ENCODE results near the gene TMEM263.

Gene TMEM263

GRCh38 chr12:107011519-107011918, 55.8 kb downstream of the TMEM263 start:
- no peak overlapping the region for H3K27ac ChIP-seq (ENCODE audit: low read depth, low read length)
- no peaks in the 10 kb centered on the region for H3K27me3 ChIP-seq (ENCODE audit: insufficient read depth, low read length)
- no peak overlapping the region for H3K4me3 ChIP-seq (ENCODE audit: low read depth, low read length)
- H3K79me2 ChIP-seq (ENCODE audit: control insufficient read depth, insufficient read depth, low read length, unreplicated experiment): no peaks in the 10 kb centered on the region
- H2AFZ ChIP-seq (ENCODE audit: low read length, unreplicated experiment): no peak overlapping the region
- no peaks in the 10 kb centered on the region for H3K4me1 ChIP-seq (ENCODE audit: control insufficient read depth, insufficient read depth, low read length, unreplicated experiment)
- no peaks in the 10 kb centered on the region for H3K36me3 ChIP-seq (ENCODE audit: insufficient read depth, low read length)

DNA sequence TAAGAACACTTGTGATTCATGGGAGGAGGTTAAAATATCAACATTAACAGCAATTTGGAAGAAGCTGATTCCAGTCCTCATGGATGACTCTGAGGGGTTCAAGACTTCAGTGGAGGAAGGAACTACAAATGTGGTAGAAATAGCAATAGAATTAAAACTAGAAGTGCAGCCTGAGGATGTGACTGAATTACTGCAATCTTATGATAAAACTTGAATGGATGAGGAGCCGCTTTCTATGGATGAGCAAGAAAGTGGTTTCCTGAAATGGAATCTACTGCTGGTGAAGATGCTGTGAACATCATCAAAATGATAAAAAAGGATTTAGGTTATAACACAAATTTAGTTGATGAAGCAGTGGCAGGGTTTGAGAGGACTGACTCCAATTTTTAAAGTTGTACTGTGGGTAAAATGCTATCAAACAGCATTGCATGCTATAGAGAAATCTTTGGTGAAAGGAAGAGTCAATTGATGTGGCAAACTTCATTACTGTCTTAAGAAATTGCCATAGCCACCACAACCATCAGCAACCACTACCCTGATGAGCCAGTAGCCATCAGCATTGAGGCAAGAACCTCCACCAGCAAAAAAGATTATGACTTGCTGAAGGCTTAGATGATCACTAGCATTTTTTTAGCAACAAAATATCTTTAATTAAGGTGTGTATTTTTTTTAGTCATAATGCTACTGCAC, 57.2 kb downstream of the TMEM263 start:
- Histone ChIP-seq H3K27me3 (ENCODE audit: insufficient read depth, low read length) (no peaks in the 10 kb centered on the region), H2AFZ (ENCODE audit: low read length, unreplicated experiment) (no peak overlapping the region), H3K4me3 (ENCODE audit: low read depth, low read length) (no peak overlapping the region), H3K4me1 (ENCODE audit: control insufficient read depth, insufficient read depth, low read length, unreplicated experiment) (no peaks in the 10 kb centered on the region), H3K36me3 (ENCODE audit: insufficient read depth, low read length) (no peaks in the 10 kb centered on the region), H3K27ac (ENCODE audit: low read depth, low read length) (no peak overlapping the region), H3K79me2 (ENCODE audit: control insufficient read depth, insufficient read depth, low read length, unreplicated experiment) (no peaks in the 10 kb centered on the region)

GRCh38 chr12:107014055-107014454, 58.3 kb downstream of the TMEM263 start:
- H3K36me3 ChIP-seq (ENCODE audit: insufficient read depth, low read length): no peaks in the 10 kb centered on the region
- H2AFZ ChIP-seq (ENCODE audit: low read length, unreplicated experiment): no peak overlapping the region
- H3K27me3 ChIP-seq (ENCODE audit: insufficient read depth, low read length): no peaks in the 10 kb centered on the region
- H3K79me2 ChIP-seq (ENCODE audit: control insufficient read depth, insufficient read depth, low read length, unreplicated experiment): no peaks in the 10 kb centered on the region
- no peaks in the 10 kb centered on the region for H3K4me1 ChIP-seq (ENCODE audit: control insufficient read depth, insufficient read depth, low read length, unreplicated experiment)
- H3K27ac ChIP-seq (ENCODE audit: low read depth, low read length): no peak overlapping the region
- no peak overlapping the region for H3K4me3 ChIP-seq (ENCODE audit: low read depth, low read length)

DNA sequence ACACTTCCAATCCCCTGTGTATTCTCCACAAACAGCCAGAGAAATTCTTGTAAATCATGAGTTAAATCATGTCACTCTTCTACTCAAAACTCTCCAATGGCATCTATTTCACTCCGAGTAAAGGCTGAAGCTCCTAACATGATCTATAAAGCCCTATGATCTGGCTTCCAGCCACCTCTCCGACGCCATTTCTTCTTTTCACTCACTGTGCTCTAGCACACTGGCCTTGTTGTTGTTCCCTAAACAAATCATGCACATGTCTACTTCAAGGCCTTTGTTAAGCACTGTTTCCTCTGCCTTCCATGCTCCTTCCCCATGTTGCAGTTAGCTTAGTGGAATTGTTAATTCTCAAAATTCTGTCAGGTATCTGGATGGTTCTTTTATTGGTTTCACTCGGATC, 61.3 kb downstream of the TMEM263 start:
- H3K36me3 ChIP-seq (ENCODE audit: insufficient read depth, low read length): 0 out of 2 replicates have a peak, but pooled peaks cover 3% of the 10 kb centered on the region

DNA sequence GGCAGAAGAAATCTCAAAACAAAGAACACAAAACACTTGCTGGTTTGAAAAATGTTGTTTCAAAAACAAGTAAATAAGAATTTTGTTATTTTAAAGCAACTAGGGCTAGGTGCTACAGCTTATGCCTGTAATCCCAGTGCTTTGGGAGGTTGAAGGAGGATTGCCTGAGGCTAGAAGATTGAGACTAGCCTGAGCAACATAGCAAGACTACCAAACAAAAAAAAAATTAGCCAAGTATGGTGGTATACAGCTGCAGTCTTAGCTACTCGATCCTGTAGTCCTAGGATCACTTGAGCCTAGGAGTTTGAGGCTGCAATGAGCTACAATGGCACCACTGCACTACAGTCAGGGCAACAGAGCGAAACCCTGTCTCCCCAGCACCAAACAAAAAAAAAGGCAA, 63.8 kb downstream of the TMEM263 start:
- Histone ChIP-seq H3K4me1 (ENCODE audit: control insufficient read depth, insufficient read depth, low read length, unreplicated experiment) (no peaks in the 10 kb centered on the region), H2AFZ (ENCODE audit: low read length, unreplicated experiment) (no peak overlapping the region), H3K27me3 (ENCODE audit: insufficient read depth, low read length) (no peaks in the 10 kb centered on the region), H3K79me2 (ENCODE audit: control insufficient read depth, insufficient read depth, low read length, unreplicated experiment) (no peaks in the 10 kb centered on the region), H3K27ac (ENCODE audit: low read depth, low read length) (no peak overlapping the region), H3K4me3 (ENCODE audit: low read depth, low read length) (no peak overlapping the region), H3K36me3 (ENCODE audit: insufficient read depth, low read length) (0 out of 2 replicates have a peak, but pooled peaks cover 3% of the 10 kb centered on the region)

More for the DNA sequence above, 61.3 kb downstream of the TMEM263 start:
- Histone ChIP-seq H3K4me1 (ENCODE audit: control insufficient read depth, insufficient read depth, low read length, unreplicated experiment) (no peaks in the 10 kb centered on the region), H3K4me3 (ENCODE audit: low read depth, low read length) (no peak overlapping the region), H3K27me3 (ENCODE audit: insufficient read depth, low read length) (no peaks in the 10 kb centered on the region), H2AFZ (ENCODE audit: low read length, unreplicated experiment) (no peak overlapping the region), H3K27ac (ENCODE audit: low read depth, low read length) (no peak overlapping the region), H3K79me2 (ENCODE audit: control insufficient read depth, insufficient read depth, low read length, unreplicated experiment) (no peaks in the 10 kb centered on the region)

Data from ACC112 (cell line).